CD4-positive, alpha-beta memory T cell (primary cell): ENCODE data around the gene RIN3. TPM values are rescaled to one million over a fixed set of nuclear protein-coding genes. Genes with fewer than 3 reads are reported as not detected.
A peak's percentile ranks its signal among the peaks of the same experiment; 100 is the strongest.

Source experiments
- CTCF ChIA-PET: fragments of 350-600 bp; sonication (Branson Sonifier 250); formaldehyde crosslinking; loops from one replicate; lab custom pipeline; 2021; ENCODE audit warnings: inconsistent platforms; ENCODE audit not compliant: partially characterized antibody; lab: Charles Lee
- POLR2A ChIA-PET: fragments of 350-600 bp; sonication (Branson Sonifier 250); formaldehyde crosslinking; loops from one replicate; lab custom pipeline; 2021; ENCODE audit not compliant: partially characterized antibody; lab: Charles Lee
- DNase-seq, 5 donors: peaks; one replicate each; pipeline versions ENCODE4 v3.0.0 to v3.0.0-alpha.2; 2020 to 2022; ENCODE audit warnings: mixed read lengths in 1 of 5
- H3K27ac ChIP-seq: one replicate; pipeline ENCODE4 v1.7.0; 2013; ENCODE audit warnings: low read depth, low read length
- H3K27me3 ChIP-seq: 2 replicates; pipeline ENCODE4 v1.7.0; 2013; ENCODE audit warnings: mild to moderate bottlenecking, low read length, moderate library complexity; ENCODE audit not compliant: insufficient read depth
- H3K36me3 ChIP-seq: 2 replicates; pipeline ENCODE4 v1.7.0; 2013; ENCODE audit warnings: mild to moderate bottlenecking, low read length, moderate library complexity; ENCODE audit not compliant: insufficient read depth
- H3K4me1 ChIP-seq: 2 replicates; pipeline ENCODE4 v1.7.0; 2013; ENCODE audit warnings: mild to moderate bottlenecking, low read length, moderate library complexity; ENCODE audit not compliant: insufficient read depth
- H3K4me3 ChIP-seq, 2 donors: one replicate each; pipeline ENCODE4 v1.7.0; 2013; ENCODE audit warnings: low read length in 2 of 2, mild to moderate bottlenecking in 1 of 2
- H3K9me3 ChIP-seq, 2 donors: one replicate each; pipeline ENCODE4 v1.7.0; 2013; ENCODE audit warnings: low read length in 2 of 2, control low read depth in 1 of 2; ENCODE audit not compliant: control insufficient read depth in 1 of 2
- H3K27ac Mint-ChIP-seq, 7 donors: one replicate each; pipeline ENCODE4 v1.8.0; 2020 to 2021; ENCODE audit warnings: mixed read lengths in 7 of 7, mild to moderate bottlenecking in 6 of 7, inconsistent platforms in 3 of 7, moderate library complexity in 3 of 7
- H3K27me3 Mint-ChIP-seq, 2 donors: one replicate each; pipeline ENCODE4 v1.8.0; 2020 to 2021; ENCODE audit warnings: mixed read lengths in 2 of 2
- H3K36me3 Mint-ChIP-seq, 2 donors: one replicate each; pipeline ENCODE4 v1.8.0; 2020 to 2021; ENCODE audit warnings: mixed read lengths in 2 of 2, inconsistent platforms in 1 of 2, mild to moderate bottlenecking in 1 of 2
- H3K4me1 Mint-ChIP-seq, 4 donors: one replicate each; pipeline ENCODE4 v1.8.0; 2020 to 2021; ENCODE audit warnings: mixed read lengths in 4 of 4, mild to moderate bottlenecking in 1 of 4
- H3K4me3 Mint-ChIP-seq, 8 donors: one replicate each; pipeline ENCODE4 v1.8.0; 2020 to 2021; ENCODE audit warnings: mixed read lengths in 8 of 8, mild to moderate bottlenecking in 7 of 8, moderate library complexity in 6 of 8, inconsistent platforms in 3 of 8
- H3K9me3 Mint-ChIP-seq, 8 donors: one replicate each; pipeline ENCODE4 v1.8.0; 2020 to 2021; ENCODE audit warnings: mixed read lengths in 8 of 8, mild to moderate bottlenecking in 5 of 8, inconsistent platforms in 3 of 8, moderate library complexity in 1 of 8
- intact Hi-C: fragments of 100-400 bp; cut with micrococcal nuclease; formaldehyde crosslinking; loops from one replicate; pipeline ENCODE4 v1.15.1; 2023
- polyA plus RNA-seq, 2 donors: library from polyadenylated mRNA; unstranded; fragments of 300-500 nt; fragmentation: Illumina TruSeq; gene quantifications; one replicate each; pipeline ENCODE4 v1.2.3, GENCODE V29; 2021
- total RNA-seq, 2 experiments: library from RNA; stranded (reverse); gene quantifications; one replicate each; pipeline ENCODE4 v1.2.3, GENCODE V29; 2021

Gene RIN3
- total and polyA plus RNA-seq, 4 experiments from 2014 or later: 4.0 to 74.9 (median 45.9) TPM

DNA sequence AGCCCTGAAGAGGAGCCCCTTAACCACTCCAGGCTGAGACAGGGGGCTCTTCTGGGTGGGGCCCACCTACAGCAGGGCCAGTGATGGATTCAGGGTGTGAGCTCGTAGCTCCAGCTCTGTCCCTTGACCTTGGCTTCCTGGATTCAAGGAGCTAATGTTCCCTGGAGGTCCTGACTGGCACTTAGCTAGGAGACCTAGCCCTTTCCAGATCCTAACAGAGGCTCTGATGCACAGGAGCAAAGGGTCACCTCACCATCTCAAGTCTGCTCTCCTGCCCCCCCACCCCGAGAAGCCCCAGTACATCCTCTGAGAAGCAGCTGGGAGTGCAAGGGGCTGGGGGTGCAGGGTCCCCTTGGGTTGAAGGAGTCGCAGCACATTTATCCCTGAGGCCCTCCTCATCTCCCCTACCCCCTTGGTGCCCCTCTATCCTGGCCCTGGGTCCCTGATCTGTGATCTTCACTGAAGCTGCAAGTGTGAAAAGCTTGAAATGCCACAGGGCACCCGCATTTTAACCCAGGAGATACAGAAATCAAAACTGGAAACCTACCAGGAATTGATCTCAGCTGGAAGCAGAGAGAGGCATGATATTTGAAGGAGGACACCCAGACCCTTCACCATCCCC, 2.9 kb downstream of the RIN3 start:
- H3K4me1 Mint-ChIP-seq: peaks cover 22 to 50% (median 34%) of the 10 kb centered on the region in 4 donors
- Histone ChIP-seq H3K4me1 (peaks cover 32% of the 10 kb centered on the region), H3K4me3 (no peak overlapping the region), H3K36me3 (no peaks in the 10 kb centered on the region), H3K27me3 (no peaks in the 10 kb centered on the region), H3K27ac (no peak overlapping the region), H3K9me3 (no peaks in the 10 kb centered on the region)
- peaks cover 0 to 5% (median 0%) of the 10 kb centered on the region in 8 donors for H3K9me3 Mint-ChIP-seq
- peaks cover 0 to 3% of the 10 kb centered on the region in 2 donors for H3K27me3 Mint-ChIP-seq
- ChIA-PET POLR2A (no interaction called here), CTCF (no interaction called here)
- peaks cover 0 to 4% of the 10 kb centered on the region in 2 donors for H3K36me3 Mint-ChIP-seq
- no peak for DNase-seq
- H3K4me3 Mint-ChIP-seq: no peak overlapping the region
- intact Hi-C loops: loop anchor here (5.0 kb wide), 1 partner anchor 71 kb away; no protein-coding TSS in a partner anchor
- peak overlapping the region in 4 of 7 donors; percentile 30 to 55 (median 32) for H3K27ac Mint-ChIP-seq

- Mint-ChIP-seq H3K4me1 (peaks cover 22 to 55% (median 34%) of the 10 kb centered on the region in 4 donors), H3K27me3 (peaks cover 0 to 4% of the 10 kb centered on the region in 2 donors), H3K36me3 (peaks cover 0 to 4% of the 10 kb centered on the region in 2 donors), H3K9me3 (peaks cover 0 to 6% (median 0%) of the 10 kb centered on the region in 8 donors), H3K27ac (peak overlapping the region in 6 of 7 donors; percentile 25 to 55 (median 32)), H3K4me3 (no peak overlapping the region)
- no peak for DNase-seq
- ChIA-PET POLR2A (no interaction called here), CTCF (no interaction called here)
- intact Hi-C loops: loop anchor here (5.0 kb wide), 1 partner anchor 70 kb away; no protein-coding TSS in a partner anchor
- Histone ChIP-seq H3K36me3 (no peaks in the 10 kb centered on the region), H3K27ac (no peak overlapping the region), H3K4me1 (peaks cover 32% of the 10 kb centered on the region), H3K4me3 (no peak overlapping the region), H3K27me3 (no peaks in the 10 kb centered on the region), H3K9me3 (no peaks in the 10 kb centered on the region)
Observed at GRCh38 chr14:92516966-92517506, 3.5 kb downstream of the RIN3 start.

DNA sequence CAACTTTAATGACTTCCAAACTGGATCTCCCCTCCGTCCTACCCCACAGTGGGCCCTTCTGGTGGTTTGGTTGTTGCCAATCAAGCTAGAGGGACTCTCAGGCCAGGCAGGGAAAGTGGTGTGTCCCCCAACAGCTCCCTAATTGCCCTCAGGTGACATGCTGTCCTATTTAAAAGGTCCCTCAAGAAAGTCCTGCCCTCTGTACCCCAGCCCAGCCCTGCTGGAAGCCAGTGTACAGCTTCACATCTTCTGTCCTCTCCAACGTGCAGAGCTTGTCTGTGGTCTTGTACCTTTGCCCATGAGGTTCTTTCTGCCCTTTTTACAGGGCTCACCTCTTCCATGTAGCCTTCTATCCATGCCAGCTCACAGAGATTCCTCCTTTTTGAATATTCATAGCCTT, 4.2 kb downstream of the RIN3 start:
- Mint-ChIP-seq H3K4me1 (peaks cover 20 to 50% (median 31%) of the 10 kb centered on the region in 4 donors), H3K27me3 (peaks cover 0 to 1% of the 10 kb centered on the region in 2 donors), H3K27ac (peak overlapping the region in 3 of 7 donors; percentile 30 to 45 (median 43)), H3K4me3 (peak overlapping the region in 1 of 8 donors; percentile 41), H3K9me3 (peaks cover 0 to 6% (median 0%) of the 10 kb centered on the region in 8 donors), H3K36me3 (peaks cover 0 to 4% of the 10 kb centered on the region in 2 donors)
- POLR2A ChIA-PET: no interaction called here
- DNase-seq: no peak
- CTCF ChIA-PET: no interaction called here
- intact Hi-C loops: loop anchor here (5.0 kb wide), 1 partner anchor 70 kb away; no protein-coding TSS in a partner anchor
- no peaks in the 10 kb centered on the region for H3K9me3 ChIP-seq
- peaks cover 32% of the 10 kb centered on the region for H3K4me1 ChIP-seq
- no peak overlapping the region for H3K27ac ChIP-seq
- no peak overlapping the region for H3K4me3 ChIP-seq
- H3K36me3 ChIP-seq: no peaks in the 10 kb centered on the region
- no peaks in the 10 kb centered on the region for H3K27me3 ChIP-seq

GRCh38 chr14:92519246-92520101, 5.9 kb downstream of the RIN3 start:
- no peak overlapping the region for H3K27ac ChIP-seq

DNA sequence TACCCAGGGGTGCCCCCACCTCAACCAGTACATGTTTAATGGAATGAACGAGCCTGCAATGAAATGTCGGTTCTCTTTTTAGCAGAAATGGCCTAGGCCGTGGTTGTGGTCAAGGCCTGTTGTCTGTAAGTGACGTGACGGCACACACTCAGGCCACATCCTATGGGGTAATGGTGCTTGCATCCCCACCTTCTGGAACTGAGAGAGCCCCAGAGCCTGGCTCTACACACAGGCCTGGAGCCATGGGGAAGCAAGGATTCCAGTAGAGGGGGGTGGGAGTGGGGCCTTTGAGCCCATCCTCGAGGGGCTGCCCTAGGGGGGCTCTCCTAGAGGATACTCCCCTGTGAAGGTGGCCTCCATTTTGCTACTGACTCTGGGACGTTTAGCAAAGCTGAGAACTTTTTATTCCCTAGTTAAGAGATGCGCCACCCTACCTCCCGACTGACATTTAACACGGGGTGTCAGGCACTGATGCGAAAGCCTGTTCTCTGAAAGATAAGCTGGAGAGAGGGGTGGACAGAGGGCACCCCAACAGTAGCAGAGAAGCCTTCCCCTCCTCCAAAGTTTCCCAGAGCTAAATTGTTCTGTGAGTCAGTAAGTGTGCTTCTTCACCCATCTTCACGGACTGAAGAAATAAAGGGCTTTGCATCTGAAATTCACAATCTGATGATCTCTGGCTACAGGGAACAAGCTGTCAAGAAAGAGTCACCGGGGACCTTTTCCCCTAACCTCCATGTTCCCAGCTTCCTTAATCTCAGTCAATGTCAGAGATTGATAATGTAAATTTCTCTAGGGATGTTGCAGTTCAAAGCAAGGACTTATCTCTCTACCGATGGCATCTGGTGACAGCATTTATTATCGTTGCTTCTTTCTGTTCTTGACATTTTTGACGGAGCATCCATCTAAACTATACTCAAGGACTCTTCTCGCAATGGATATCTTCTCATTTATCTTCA, 6.8 kb downstream of the RIN3 start:
- Mint-ChIP-seq H3K9me3 (peaks cover 0 to 6% (median 0%) of the 10 kb centered on the region in 8 donors), H3K4me3 (no peak overlapping the region), H3K36me3 (peaks cover 0 to 4% of the 10 kb centered on the region in 2 donors), H3K27ac (no peak overlapping the region), H3K4me1 (peaks cover 21 to 40% (median 29%) of the 10 kb centered on the region in 4 donors), H3K27me3 (peaks cover 0 to 1% of the 10 kb centered on the region in 2 donors)
- Histone ChIP-seq H3K4me1 (peaks cover 12% of the 10 kb centered on the region), H3K9me3 (no peaks in the 10 kb centered on the region), H3K27me3 (no peaks in the 10 kb centered on the region), H3K4me3 (no peak overlapping the region), H3K36me3 (no peaks in the 10 kb centered on the region), H3K27ac (no peak overlapping the region)
- DNase-seq: no peak
- intact Hi-C loops: no loop called here
- ChIA-PET CTCF (no interaction called here), POLR2A (no interaction called here)

More at GRCh38 chr14:92519246-92520101, 5.9 kb downstream of the RIN3 start:
- H3K4me3 Mint-ChIP-seq: no peak overlapping the region
- no peak for DNase-seq
- H3K4me3 ChIP-seq: no peak overlapping the region
- no peaks in the 10 kb centered on the region for H3K9me3 ChIP-seq
- peaks cover 0 to 4% of the 10 kb centered on the region in 2 donors for H3K36me3 Mint-ChIP-seq
- ChIA-PET CTCF (no interaction called here), POLR2A (no interaction called here)
- peak overlapping the region in 1 of 7 donors; percentile 38 for H3K27ac Mint-ChIP-seq
- H3K27me3 ChIP-seq: no peaks in the 10 kb centered on the region
- no peaks in the 10 kb centered on the region for H3K36me3 ChIP-seq
- peaks cover 0 to 1% of the 10 kb centered on the region in 2 donors for H3K27me3 Mint-ChIP-seq
- H3K9me3 Mint-ChIP-seq: peaks cover 0 to 6% (median 0%) of the 10 kb centered on the region in 8 donors
- peaks cover 20% of the 10 kb centered on the region for H3K4me1 ChIP-seq
- intact Hi-C loops: loop anchor here (5.0 kb wide), 1 partner anchor 68 kb away; no protein-coding TSS in a partner anchor
- H3K4me1 Mint-ChIP-seq: peaks cover 22 to 46% (median 31%) of the 10 kb centered on the region in 4 donors

- H3K27ac Mint-ChIP-seq: peak overlapping the region in 1 of 7 donors; percentile 4
- intact Hi-C loops: no loop called here
Observed at GRCh38 chr14:92521058-92521415, 7.5 kb downstream of the RIN3 start.

More at GRCh38 chr14:92521058-92521415, 7.5 kb downstream of the RIN3 start:
- H3K4me1 Mint-ChIP-seq: peaks cover 17 to 35% (median 24%) of the 10 kb centered on the region in 4 donors
- Histone ChIP-seq H3K4me3 (no peak overlapping the region), H3K4me1 (peaks cover 12% of the 10 kb centered on the region), H3K36me3 (no peaks in the 10 kb centered on the region), H3K9me3 (no peaks in the 10 kb centered on the region), H3K27ac (no peak overlapping the region), H3K27me3 (no peaks in the 10 kb centered on the region)
- H3K9me3 Mint-ChIP-seq: peaks cover 0 to 6% (median 0%) of the 10 kb centered on the region in 8 donors
- no peak overlapping the region for H3K4me3 Mint-ChIP-seq
- H3K36me3 Mint-ChIP-seq: peaks cover 0 to 4% of the 10 kb centered on the region in 2 donors
- H3K27me3 Mint-ChIP-seq: peaks cover 0 to 1% of the 10 kb centered on the region in 2 donors
- no peak for DNase-seq
- ChIA-PET POLR2A (no interaction called here), CTCF (no interaction called here)
